HCT116 (cell line): ENCODE measurements around the gene IFI44.

Experiments
- CTCF ChIP-seq, 3 experiments: fragments of 200-600 bp in 1 of 3; sonication (generic) in 1 of 3; IDR thresholded peaks in 2 of 3; conservative IDR thresholded peaks in 1 of 3; 2 replicates each; pipeline ENCODE4 v1.5.1; 2012 to 2017; ENCODE audit warnings: low read depth in 2 of 3, low read length in 2 of 3, antibody characterized with exemption in 1 of 3, borderline replicate concordance in 1 of 3, control low read depth in 1 of 3, mild to moderate bottlenecking in 1 of 3, mixed read lengths in 1 of 3, mixed run types in 1 of 3, moderate library complexity in 1 of 3; ENCODE audit not compliant: insufficient read depth in 1 of 3
- EZH2 ChIP-seq: fragments of 200-600 bp; sonication (generic); IDR thresholded peaks from 2 replicates; pipeline ENCODE4 v1.6.1; 2017; ENCODE audit warnings: antibody characterized with exemption, mixed run types

- TF ChIP-seq CTCF (IDR thresholded peaks at IDR 0.05 in 2 of 3, conservative IDR thresholded peaks at IDR 0.05 in 1 of 3; ENCODE audit: borderline replicate concordance in 1 of 3, insufficient read depth in 1 of 3, low read depth in 2 of 3, low read length in 2 of 3), result no peak
- TF ChIP-seq EZH2, result no peak
These were observed 32.9 kb downstream of the IFI44 start for GRCh38 chr1:78682496-78682895.
